HG02610 (cell line): ENCODE results near the gene KRTAP2-1.
"Not testable (repeated sequence)": the region's sequence is repeated elsewhere in the genome, so short reads cannot be mapped to it uniquely, and the experiment has no call there.

ENCODE experiments used
- ATAC-seq: cut with Tn5 transposase; IDR thresholded peaks from one replicate; pipeline ENCODE4 v1.9.1; 2021; ENCODE audit warnings: mild to moderate bottlenecking, moderate library complexity; ENCODE audit not compliant: unreplicated experiment

KRTAP2-1 gene

GRCh38 chr17:41058741-41059140 is 11.6 kb upstream of the KRTAP2-1 start:
- ATAC-seq, result no peak

GRCh38 chr17:41057547-41057946 is 10.4 kb upstream of the KRTAP2-1 start:
- no peak for ATAC-seq

GRCh38 chr17:41055130-41055529 is 8.0 kb upstream of the KRTAP2-1 start, which contains the start of gene KRTAP2-2:
Gene KRTAP2-2 (minus strand): TSS chr17:41055230. CDS start chr17:41055211, 19 bp downstream.
- ATAC-seq, result not testable (repeated sequence)

GRCh38 chr17:41054556-41054955 is 7.4 kb upstream of the KRTAP2-1 start:
- not testable (repeated sequence) for ATAC-seq

GRCh38 chr17:41054025-41054424 is 6.9 kb upstream of the KRTAP2-1 start:
- no peak for ATAC-seq

GRCh38 chr17:41052566-41052965 is 5.5 kb upstream of the KRTAP2-1 start:
- no peak for ATAC-seq

- no peak for ATAC-seq
Measured at GRCh38 chr17:41049110-41049509, 2.0 kb upstream of the KRTAP2-1 start.

- ATAC-seq, result no peak
Measured at GRCh38 chr17:41048441-41048840, 1.3 kb upstream of the KRTAP2-1 start.

- no peak for ATAC-seq
Measured at GRCh38 chr17:41042953-41043352, 4.2 kb downstream of the KRTAP2-1 start.

- not testable (repeated sequence) for ATAC-seq
Measured at GRCh38 chr17:41040783-41041571, 6.1 kb downstream of the KRTAP2-1 start, which contains the start of gene KRTAP1-1. Gene KRTAP1-1 (minus strand): TSS chr17:41041450. CDS start chr17:41041397, 53 bp downstream.

- ATAC-seq, result no peak
Measured at GRCh38 chr17:41037853-41038350, 9.2 kb downstream of the KRTAP2-1 start.

GRCh38 chr17:41034346-41034935 is 12.7 kb downstream of the KRTAP2-1 start, which contains the start of gene KRTAP1-3:
Gene KRTAP1-3 (minus strand): TSS chr17:41034874. CDS start chr17:41034821, 53 bp downstream.
- not testable (repeated sequence) for ATAC-seq

GRCh38 chr17:41029633-41030245 is 17.4 kb downstream of the KRTAP2-1 start, which contains the start of gene KRTAP1-4:
Gene KRTAP1-4 (minus strand): TSS chr17:41030195. CDS start chr17:41030078, 117 bp downstream.
- ATAC-seq, result no peak

- ATAC-seq, result no peak
Measured at GRCh38 chr17:41026715-41027471, 20.2 kb downstream of the KRTAP2-1 start, which contains the start of gene KRTAP1-5. Gene KRTAP1-5 (minus strand): TSS chr17:41027208. CDS start chr17:41027155, 53 bp downstream.

GRCh38 chr17:41024697-41025096 is 22.4 kb downstream of the KRTAP2-1 start:
- ATAC-seq, result no peak

GRCh38 chr17:41020336-41020735 is 26.8 kb downstream of the KRTAP2-1 start:
- ATAC-seq, result no peak

GRCh38 chr17:41019415-41019814 is 27.7 kb downstream of the KRTAP2-1 start:
- ATAC-seq, result no peak

GRCh38 chr17:41018541-41018940 is 28.6 kb downstream of the KRTAP2-1 start:
- ATAC-seq, result no peak

- no peak for ATAC-seq
Measured at GRCh38 chr17:41016578-41017215, 30.4 kb downstream of the KRTAP2-1 start.

GRCh38 chr17:41015454-41015853 is 31.7 kb downstream of the KRTAP2-1 start:
- no peak for ATAC-seq
